ENCODE measurements around the gene KRT33B. TPM values are rescaled to one million over a fixed set of nuclear protein-coding genes. Genes with fewer than 3 reads are reported as not detected.
"Not testable (repeated sequence)": the region's sequence is repeated elsewhere in the genome, so short reads cannot be mapped to it uniquely, and the experiment has no call there.

KRT33B gene
- total RNA-seq, 3 donors from 2014 or later, result not detected

- Histone ChIP-seq H3K4me1 (peaks cover 0 to 7% of the 10 kb centered on the region in 2 donors), H3K36me3 (no peaks in the 10 kb centered on the region), H3K9me3 (no peaks in the 10 kb centered on the region), H3K4me3 (no peak overlapping the region), H3K27me3 (no peaks in the 10 kb centered on the region), H3K27ac (peak overlapping the region; percentile 27 to 38)
- no peak for DNase-seq (ENCODE audit: low spot score in 2 of 2)
- TF ChIP-seq POLR2AphosphoS5 (IDR thresholded peaks at IDR 0.05) (no peak), CTCF (IDR thresholded peaks at IDR 0.05) (no peak), POLR2A (IDR thresholded peaks at IDR 0.05) (no peak)
- intact Hi-C loops (cut with DNase I; ENCODE audit: low total_unique reads), result no loop called here
Measured at GRCh38 chr17:41347869-41348760, 21.5 kb downstream of the KRT33B start.

GRCh38 chr17:41346421-41346820 lies 23.2 kb downstream of the KRT33B start:
- Histone ChIP-seq H3K27ac (peak overlapping the region; percentile 27 to 54), H3K9me3 (peaks cover 7 to 16% of the 10 kb centered on the region in 2 donors)
- H3K27me3 ChIP-seq; intact Hi-C loops (cut with DNase I; ENCODE audit: low total_unique reads); DNase-seq (ENCODE audit: low spot score in 2 of 2); H3K36me3 ChIP-seq; H3K4me3 ChIP-seq; H3K4me1 ChIP-seq: not testable (repeated sequence)

GRCh38 chr17:41345992-41346391 lies 23.6 kb downstream of the KRT33B start:
- TF ChIP-seq POLR2AphosphoS5 (IDR thresholded peaks at IDR 0.05) (no peak), POLR2A (IDR thresholded peaks at IDR 0.05) (no peak), CTCF (IDR thresholded peaks at IDR 0.05) (no peak)
- H3K4me1 ChIP-seq, result peaks cover 0 to 7% of the 10 kb centered on the region in 2 donors
- intact Hi-C loops (cut with DNase I; ENCODE audit: low total_unique reads), result no loop called here
- no peaks in the 10 kb centered on the region for H3K27me3 ChIP-seq
- no peak overlapping the region for H3K4me3 ChIP-seq
- DNase-seq (ENCODE audit: low spot score in 2 of 2), result no peak
- peak overlapping the region; percentile 27 to 54 for H3K27ac ChIP-seq
- H3K9me3 ChIP-seq, result peaks cover 7 to 17% of the 10 kb centered on the region in 2 donors
- no peaks in the 10 kb centered on the region for H3K36me3 ChIP-seq

DNA sequence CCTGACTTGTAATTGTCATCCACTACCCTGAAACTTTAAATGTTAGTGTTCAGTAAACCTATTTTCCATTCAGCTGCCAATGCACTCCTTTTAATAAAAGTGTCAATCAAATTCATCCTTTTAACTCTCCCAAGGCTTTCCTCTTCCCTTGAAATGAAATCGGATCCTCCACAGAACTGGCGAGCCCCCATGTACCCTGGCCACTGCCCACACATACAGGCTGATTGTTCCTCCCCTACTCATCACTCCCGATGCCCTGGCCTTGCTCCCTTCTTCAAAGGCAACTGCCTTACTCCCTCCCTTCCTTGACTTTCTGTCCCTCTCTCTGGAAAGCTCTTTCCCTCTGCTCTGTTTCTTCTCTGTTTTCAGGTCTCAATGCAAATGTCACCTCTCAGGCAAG lies 26.6 kb downstream of the KRT33B start:
- intact Hi-C loops (cut with DNase I; ENCODE audit: low total_unique reads), result no loop called here

More for the DNA sequence above, 26.6 kb downstream of the KRT33B start:
- TF ChIP-seq CTCF (IDR thresholded peaks at IDR 0.05) (no peak), POLR2AphosphoS5 (IDR thresholded peaks at IDR 0.05) (no peak), POLR2A (IDR thresholded peaks at IDR 0.05) (no peak)
- Histone ChIP-seq H3K4me1 (peaks cover 0 to 14% of the 10 kb centered on the region in 2 donors), H3K27ac (no peak overlapping the region), H3K36me3 (no peaks in the 10 kb centered on the region), H3K27me3 (no peaks in the 10 kb centered on the region), H3K4me3 (no peak overlapping the region), H3K9me3 (peaks cover 7 to 17% of the 10 kb centered on the region in 2 donors)
- DNase-seq (ENCODE audit: low spot score in 2 of 2), result no peak
